ENCODE measurements around the gene ARHGDIA.
A peak's percentile ranks its signal among the peaks of the same experiment; 100 is the strongest.

The ARHGDIA gene

DNA sequence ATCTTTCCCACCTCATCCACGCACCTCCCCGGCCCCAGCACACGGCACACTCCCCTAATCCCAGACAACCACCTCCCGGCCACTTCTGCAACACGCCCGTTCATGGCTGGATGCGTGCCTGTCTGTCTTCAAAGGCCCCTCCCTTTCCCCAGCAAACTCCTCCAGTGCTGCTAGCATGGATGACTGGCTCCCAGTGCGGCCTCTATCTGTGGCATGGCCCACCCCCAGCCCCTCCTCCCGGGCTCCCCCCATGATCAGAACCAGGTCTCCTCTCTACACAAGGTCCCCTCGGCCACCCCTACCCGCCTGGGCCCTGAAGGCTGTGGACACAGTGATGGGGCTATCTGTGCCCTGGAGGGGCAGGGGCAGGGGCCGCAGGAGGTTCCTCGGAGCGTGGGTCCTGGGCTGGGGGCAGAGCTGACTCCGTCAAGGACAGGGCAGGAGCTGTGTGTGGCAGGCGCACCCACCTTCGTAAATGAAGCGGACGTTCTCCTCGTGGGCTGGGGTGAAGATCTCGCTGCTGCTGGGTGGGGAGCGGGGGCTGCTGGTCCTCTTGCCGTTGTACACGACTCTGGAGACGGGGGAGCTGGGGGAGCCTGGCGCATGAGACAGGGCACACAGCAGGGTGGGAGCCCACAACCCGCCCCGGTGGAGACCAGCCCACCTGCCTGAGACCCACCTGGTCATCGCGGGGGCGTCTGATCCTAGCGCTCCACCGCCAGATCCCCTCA lies 47.2 kb downstream of the ARHGDIA start:
- Mint-ChIP-seq H3K36me3 (ENCODE audit: low read depth) (peaks cover 2% of the 10 kb centered on the region), H3K9me3 (no peaks in the 10 kb centered on the region), H3K27ac (no peak overlapping the region), H3K4me3 (no peak overlapping the region), H3K27me3 (no peaks in the 10 kb centered on the region), H3K4me1 (peaks cover 7% of the 10 kb centered on the region)
- DNase-seq (no peak), ATAC-seq (no peak)

DNA sequence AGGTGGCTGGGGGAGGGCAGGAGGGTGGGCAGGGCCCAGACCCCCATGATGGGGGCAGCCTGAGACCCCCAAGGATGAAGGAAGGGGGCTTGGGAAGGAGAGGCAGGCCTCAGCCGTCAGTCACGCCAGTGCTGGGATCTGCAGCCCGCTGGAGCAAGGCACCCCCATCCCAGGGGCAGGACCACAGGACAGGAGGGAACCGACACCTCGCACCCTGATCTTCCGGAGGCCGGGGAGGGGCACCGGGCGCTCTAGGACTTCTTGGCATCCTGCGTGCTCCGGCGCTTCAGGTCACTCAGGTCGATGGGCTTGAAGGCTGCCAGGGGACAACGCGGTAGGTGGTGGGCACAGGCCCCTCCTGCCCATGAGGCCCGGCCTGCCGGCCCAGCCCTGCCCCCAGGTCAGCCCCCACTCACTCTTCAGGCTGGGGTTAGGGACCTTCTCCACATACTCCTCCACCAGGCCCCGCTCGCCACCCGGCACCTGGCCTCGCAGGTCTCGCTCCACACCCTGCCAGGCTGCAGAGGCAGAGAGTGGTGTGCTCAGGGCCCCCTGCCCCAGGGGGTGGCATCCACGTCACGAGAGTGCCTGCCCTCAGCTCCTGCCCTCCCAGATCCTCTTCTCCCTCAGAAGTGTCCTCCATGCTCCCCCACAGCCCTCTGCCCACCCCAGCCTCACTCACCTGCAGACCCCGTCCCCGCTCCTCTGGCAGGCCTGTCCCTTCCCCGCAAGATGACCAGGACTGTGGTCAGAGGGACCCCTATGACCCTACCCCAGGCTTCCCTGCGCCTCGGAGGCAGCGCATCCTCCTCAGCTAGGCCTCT lies 47.9 kb downstream of the ARHGDIA start:
- Mint-ChIP-seq H3K27ac (no peak overlapping the region), H3K27me3 (peaks cover 1% of the 10 kb centered on the region), H3K36me3 (ENCODE audit: low read depth) (peaks cover under 1% of the 10 kb centered on the region), H3K9me3 (no peaks in the 10 kb centered on the region), H3K4me3 (no peak overlapping the region), H3K4me1 (peaks cover 4% of the 10 kb centered on the region)
- no peak for DNase-seq
- no peak for ATAC-seq

DNA sequence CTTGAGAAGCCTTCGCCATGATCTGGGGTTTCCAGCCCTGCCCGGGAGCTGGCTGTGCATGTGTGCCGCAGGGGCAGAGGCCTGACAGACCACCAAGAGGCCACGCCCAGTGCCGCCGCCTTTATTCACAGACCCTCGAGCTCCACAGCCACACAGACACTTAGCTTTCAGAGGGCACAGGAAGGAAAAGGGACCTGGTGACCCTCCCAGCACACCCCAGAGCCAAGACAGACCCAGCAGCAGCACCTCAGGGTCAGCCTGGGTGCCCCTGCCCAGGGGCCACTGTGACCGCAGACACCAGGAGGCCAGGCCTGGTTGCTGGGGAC lies 48.9 kb downstream of the ARHGDIA start:
- Mint-ChIP-seq H3K4me3 (no peak overlapping the region), H3K27ac (no peak overlapping the region), H3K9me3 (no peaks in the 10 kb centered on the region), H3K27me3 (peaks cover 3% of the 10 kb centered on the region), H3K36me3 (ENCODE audit: low read depth) (no peaks in the 10 kb centered on the region), H3K4me1 (peaks cover 4% of the 10 kb centered on the region)
- DNase-seq, result no peak
- no peak for ATAC-seq

DNA sequence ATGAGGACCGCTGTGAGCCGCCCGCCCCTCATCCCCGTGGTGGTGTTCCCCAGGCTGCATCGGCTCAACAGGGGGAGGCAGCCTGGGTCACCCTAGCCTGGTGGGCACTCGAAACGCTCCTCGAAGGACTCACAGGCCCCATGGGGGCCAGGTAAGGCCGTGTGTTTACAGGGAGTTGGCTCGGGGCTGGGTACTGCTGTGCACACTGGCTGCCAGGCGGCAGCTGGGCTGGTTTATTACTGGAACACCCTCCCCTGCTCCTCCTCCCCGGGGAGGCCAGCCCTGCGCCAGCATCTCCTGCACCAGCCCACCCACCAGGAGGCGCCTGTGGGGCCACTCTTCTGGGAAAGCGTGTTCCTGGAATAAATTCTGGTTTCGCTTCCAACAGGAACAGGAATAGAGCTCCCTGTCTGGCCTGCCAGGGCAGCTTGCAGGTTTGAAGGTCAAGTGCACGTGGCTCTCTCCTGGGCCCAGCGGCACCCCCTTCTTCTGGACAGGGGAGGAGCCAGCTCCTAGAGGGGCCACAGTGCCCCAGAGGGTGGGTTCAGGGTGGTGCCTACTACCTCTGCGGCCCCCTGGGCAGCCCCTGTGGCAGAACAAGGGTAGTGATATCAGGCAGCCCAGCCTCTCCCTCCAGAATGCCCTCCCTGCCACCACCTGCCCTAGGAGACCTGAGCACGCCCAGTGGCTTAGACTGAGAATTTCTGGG lies 49.4 kb downstream of the ARHGDIA start:
- Mint-ChIP-seq H3K9me3 (no peaks in the 10 kb centered on the region), H3K27me3 (peaks cover 5% of the 10 kb centered on the region), H3K27ac (no peak overlapping the region), H3K4me1 (peaks cover 4% of the 10 kb centered on the region), H3K4me3 (no peak overlapping the region), H3K36me3 (ENCODE audit: low read depth) (no peaks in the 10 kb centered on the region)
- DNase-seq, result no peak
- no peak for ATAC-seq

DNA sequence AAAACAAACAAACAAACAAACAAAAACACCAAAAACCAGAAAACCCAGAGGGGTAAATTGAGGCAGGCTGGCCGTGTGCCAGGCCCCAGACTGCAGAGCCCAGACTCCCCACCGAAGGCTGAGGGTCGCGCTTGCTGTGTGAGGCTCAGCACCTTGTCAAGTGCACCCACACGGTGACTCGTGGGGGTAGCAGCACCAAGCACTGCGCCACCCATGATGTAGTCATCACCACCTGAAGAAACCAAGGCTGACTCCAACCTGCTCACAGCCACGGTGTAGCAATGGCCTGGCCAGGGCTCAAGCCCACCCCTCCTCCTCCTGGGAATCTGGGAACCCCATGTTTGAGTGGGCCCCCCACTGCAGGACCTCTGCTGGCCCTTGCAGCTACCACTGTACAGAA lies 50.0 kb downstream of the ARHGDIA start:
- DNase-seq (no peak), ATAC-seq (peak; percentile 35)
- Mint-ChIP-seq H3K9me3 (no peaks in the 10 kb centered on the region), H3K27me3 (peaks cover 9% of the 10 kb centered on the region), H3K36me3 (ENCODE audit: low read depth) (no peaks in the 10 kb centered on the region), H3K4me1 (peaks cover 3% of the 10 kb centered on the region), H3K4me3 (no peak overlapping the region), H3K27ac (no peak overlapping the region)

DNA sequence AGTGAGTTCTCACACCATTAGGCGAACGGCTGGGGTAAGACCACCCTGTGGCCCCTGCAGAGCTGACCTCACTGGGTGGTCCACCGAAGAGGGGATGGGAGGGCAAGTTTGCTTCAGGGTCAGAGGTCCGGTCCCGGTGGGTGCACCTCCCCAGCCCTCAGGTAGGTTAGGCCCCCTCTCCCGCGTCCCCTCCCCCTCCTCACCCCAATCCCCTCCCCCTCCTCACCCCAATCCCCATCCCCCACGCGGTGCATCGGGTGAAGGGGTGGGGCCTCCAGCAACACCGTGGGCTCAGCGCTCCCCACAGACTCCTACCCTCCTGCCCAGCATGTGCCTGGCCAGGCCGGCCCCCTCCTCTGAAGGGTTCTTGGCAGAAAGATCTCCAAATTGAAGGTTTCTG lies 51.4 kb downstream of the ARHGDIA start:
- no peak overlapping the region for H3K4me3 Mint-ChIP-seq
- DNase-seq (no peak), ATAC-seq (no peak)
- H3K27me3 Mint-ChIP-seq, result peaks cover 10% of the 10 kb centered on the region
- no peaks in the 10 kb centered on the region for H3K4me1 Mint-ChIP-seq
- no peak overlapping the region for H3K27ac Mint-ChIP-seq
- H3K9me3 Mint-ChIP-seq, result no peaks in the 10 kb centered on the region
- no peaks in the 10 kb centered on the region for H3K36me3 Mint-ChIP-seq (ENCODE audit: low read depth)

DNA sequence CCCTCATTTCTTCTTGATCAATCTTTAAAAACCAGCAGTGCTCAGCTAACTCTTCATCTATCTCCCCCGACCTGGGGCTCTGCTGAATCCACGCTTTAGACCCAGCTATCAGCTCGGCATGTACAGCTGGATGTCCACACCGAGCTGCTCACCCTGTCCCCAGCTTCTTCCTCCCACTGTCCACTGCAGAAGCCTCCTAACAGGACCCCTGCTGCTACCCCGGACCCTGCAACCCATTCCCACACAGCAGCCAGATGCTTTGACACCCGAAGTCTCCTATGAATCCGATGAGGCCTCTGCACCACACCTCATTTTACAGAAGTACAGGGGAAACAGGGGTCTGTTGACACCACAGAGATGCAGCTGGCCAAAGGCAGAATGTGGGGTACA lies 53.4 kb downstream of the ARHGDIA start:
- Mint-ChIP-seq H3K27me3 (peaks cover 10% of the 10 kb centered on the region), H3K9me3 (no peaks in the 10 kb centered on the region), H3K4me3 (no peak overlapping the region), H3K27ac (no peak overlapping the region), H3K36me3 (ENCODE audit: low read depth) (no peaks in the 10 kb centered on the region), H3K4me1 (no peaks in the 10 kb centered on the region)
- DNase-seq, result no peak
- ATAC-seq, result no peak

Measured in activated naive CD8-positive, alpha-beta T cell treated with anti-CD3 and anti-CD28 coated beads, Interleukin-2, amount 50 U/mL, for 24 hours (primary cell).